GM21381 (cell line): ENCODE results near the gene ANKRD65.

ENCODE experiments used
- ATAC-seq: cut with Tn5 transposase; IDR thresholded peaks from one replicate; pipeline ENCODE4 v1.9.1; 2021; ENCODE audit warnings: mild to moderate bottlenecking, moderate library complexity; ENCODE audit not compliant: unreplicated experiment

ANKRD65 gene

DNA sequence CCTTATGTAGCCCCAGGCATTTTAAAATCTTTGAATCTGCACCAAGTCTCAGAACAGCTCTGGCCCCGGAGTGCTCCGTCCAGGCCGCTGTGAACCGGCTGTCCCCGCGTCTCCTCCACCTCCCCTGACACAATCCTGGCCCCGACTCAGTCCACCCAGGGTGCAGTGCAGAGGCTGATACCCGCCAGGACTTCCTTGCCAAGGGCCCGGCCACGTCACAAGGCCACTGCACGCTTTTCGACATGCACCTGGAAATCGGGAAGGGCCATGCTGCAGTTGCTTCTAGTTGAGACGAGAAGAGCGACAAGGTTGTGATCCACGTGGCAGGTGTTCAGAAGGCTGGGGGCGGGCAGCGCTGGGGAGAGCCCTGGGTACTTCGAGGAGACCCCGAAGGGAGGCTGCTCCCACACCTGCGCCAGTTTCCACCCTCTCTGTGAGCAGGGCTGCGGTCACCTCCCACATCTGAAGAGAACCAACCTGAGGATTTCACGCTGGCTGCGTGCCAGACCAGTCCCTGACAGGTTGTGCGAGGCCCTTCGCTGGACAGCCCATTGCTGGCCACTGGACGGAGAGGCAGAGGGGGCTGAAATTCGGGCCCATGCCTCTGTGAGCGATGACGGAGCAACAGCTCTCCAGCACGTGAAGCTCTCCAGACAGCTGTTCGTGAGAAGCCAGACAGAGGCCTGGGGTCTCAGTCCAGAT lies 21.1 kb upstream of the ANKRD65 start:
- ATAC-seq, result no peak

DNA sequence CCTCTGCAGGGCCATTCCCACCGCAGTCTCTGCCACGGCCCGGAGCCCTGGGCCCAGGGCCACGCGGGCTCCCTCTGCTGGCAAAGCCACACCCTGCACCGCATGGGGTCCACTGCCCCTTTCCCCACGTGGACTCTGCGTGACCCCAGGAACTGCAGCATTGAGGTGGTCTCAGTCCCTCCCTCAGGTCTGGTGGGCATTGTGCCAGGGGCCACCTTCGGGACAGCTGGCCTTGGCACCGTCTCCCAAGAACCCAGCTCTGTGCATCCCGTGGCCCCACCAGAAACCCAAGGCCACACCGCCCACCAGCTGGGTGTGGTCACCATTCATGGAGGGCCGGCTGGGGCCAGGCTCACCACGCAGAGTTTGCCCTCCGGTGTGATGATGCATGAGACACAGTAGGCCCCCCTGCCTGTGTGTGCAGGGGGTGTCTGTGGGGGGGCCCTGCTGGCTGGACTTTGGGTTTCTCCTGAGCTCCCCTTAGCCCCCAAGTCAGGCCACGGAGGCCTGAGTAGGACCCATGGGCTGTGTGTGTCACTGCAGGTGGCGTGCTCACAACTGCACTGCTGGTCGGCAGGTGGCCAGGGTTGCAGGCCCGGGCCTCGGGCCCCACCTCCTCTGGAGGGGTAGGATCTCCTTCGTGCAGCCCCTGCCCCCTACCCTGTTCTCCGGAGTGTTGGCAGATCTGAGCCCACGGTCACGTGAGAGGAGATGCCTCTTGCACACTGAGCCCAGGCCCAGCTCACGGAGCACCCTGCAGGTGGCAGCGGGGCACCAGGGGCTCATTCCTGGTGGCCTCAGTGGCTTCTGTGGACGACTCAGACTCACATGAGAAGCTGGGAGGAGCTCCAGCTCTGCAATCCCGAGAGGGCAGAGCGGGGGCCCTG lies 20.2 kb upstream of the ANKRD65 start:
- no peak for ATAC-seq

DNA sequence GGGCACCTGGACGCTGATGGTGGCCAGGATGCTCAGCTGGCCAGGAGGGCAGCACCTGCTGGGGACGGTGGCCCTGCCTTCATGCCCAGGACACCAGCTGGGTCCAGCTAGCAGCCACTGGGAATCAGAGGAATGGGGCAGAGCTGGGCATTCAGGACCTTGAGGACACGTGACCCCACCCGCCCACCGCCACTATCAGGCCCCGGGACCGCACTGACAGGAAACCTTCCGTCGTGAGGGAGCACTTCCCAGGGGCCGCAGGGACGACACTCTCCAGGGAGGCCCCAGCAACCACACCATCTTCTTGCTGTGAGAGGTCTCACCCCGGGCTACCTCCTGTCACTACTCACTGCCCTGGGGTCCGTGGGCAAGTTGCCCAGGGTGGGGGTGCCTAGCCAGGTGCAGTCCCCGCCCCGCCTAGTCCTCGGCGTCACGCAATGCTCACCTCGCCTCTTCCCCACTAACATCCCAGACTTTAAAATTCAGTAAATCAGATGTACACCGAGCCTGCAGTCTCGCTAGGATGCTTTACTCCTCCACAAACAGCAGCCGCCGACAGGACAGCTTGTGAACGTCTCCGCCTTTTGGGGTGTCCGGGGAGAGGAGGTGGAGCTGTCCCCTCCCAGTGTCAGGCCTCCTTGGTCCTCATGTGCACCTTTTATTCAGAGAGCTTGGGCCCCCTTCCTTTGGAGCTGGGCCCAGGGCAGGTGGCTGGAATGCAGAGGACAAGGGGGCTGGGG lies 19.4 kb upstream of the ANKRD65 start:
- ATAC-seq, result no peak

DNA sequence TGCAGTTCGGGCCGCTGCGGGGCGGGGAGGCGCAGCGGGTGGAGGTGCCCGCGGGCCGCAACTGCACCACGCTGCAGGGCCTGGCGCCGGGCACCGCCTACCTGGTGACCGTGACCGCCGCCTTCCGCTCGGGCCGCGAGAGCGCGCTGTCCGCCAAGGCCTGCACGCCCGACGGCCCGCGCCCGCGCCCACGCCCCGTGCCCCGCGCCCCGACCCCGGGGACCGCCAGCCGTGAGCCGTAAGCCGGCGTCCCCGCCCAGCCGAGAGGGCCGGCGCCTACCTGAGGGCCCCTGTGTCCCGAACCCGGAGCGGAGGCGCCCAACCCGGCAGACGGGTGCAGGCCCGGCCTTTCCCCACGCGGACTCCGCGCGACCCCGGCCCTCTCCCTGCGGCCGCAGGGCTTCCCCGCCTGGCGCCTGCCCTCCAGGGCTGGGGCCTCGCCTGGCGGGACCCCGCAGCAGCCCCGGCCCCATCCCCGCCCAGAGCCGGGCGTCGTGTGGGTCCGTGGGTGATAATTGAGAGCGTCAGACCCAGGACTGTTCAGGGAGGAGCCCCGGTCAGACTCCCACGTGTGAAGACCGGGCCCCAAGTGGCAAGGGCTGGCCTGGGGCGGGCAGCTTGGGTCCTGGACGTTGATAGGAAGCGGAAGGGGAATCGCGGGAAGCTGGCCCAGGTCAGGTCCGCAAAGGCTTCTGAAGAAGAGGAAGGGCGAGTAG lies 18.6 kb upstream of the ANKRD65 start:
- no peak for ATAC-seq

DNA sequence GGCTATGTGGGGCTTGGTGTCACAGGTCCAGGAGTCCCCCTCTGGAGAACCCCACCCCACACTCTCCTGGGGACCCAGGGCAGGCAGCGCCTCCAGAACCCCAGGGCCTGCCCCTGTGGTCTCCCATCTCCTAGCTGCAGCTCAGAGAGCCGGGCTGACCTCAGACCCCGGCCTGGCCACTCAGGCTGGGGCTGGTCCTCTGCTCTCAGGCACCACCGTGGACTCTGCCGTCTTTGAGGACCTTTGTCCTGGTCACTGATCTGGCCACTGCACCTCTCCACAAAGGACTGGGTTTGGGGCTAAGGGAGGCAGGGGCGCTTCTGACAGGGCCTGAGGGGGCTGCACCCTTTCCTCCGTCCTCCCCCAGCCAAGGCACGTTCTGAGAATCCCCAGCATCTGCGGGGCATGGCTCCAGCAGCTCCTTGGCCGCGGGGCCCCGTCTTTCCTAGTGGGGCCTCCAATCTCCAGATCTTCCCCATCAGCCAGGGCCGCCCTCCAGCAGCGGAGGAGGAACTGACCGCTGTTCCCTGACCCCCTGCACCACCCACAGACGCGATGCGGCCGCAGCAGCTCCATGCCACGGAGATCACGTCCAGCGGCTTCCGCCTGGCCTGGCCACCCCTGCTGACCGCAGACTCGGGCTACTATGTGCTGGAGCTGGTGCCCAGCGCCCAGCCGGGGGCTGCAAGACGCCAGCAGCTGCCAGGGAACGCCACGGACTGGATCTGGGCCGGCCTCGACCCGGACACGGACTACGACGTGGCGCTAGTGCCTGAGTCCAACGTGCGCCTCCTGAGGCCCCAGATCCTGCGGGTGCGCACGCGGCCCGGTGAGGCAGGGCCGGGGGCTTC lies 17.7 kb upstream of the ANKRD65 start:
- no peak for ATAC-seq

DNA sequence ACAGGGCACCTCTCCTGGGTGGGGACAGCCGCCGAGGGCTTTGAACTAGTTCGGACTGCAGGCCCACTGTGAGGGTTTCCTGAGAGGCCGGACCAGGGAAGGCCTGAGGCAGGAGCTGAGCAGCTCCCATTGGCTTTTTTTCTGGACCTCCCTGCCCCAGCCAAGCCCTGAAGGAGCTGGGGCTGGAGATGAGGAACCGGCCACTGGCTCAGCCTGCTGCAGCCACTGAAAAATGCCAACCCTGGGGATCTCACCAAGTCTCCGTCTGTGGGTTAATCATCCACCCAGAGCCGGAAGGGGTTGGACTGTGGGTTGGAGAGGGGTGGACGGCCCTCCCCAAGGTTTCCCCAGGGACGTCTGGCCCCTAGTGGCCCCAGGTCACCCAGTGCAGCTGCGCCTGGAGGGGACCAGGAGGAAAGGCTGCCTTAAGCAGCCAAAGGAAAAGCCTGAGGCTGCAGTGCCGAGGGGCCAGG lies 16.9 kb upstream of the ANKRD65 start:
- no peak for ATAC-seq

DNA sequence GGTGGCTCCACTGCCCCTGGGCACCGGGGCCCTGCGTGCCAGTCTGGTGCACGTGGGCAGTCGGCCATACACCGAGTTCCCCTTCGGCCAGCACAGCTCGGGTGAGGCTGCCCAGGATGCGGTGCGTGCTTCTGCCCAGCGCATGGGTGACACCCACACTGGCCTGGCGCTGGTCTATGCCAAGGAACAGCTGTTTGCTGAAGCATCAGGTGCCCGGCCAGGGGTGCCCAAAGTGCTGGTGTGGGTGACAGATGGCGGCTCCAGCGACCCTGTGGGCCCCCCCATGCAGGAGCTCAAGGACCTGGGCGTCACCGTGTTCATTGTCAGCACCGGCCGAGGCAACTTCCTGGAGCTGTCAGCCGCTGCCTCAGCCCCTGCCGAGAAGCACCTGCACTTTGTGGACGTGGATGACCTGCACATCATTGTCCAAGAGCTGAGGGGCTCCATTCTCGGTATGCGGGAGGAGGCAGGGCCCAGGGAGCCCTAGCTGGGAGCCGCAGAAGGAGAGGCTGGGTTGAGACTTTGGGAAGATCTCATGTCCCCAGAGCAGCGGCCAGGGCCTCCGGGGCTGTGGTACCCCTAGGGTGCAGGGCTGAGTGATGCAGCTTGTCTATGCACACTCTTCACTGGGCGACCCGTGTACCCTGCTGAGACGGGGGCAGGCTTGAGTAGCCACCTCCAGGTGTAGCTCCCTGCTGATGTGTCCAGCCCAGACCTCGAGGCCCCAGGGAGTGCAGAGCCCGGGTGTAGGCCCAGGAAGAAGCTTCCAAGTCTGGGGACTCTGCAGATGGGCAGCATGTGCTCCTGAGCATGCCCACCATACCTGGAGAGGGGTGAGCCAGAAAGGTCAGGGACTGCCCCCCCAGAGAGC lies 16.2 kb upstream of the ANKRD65 start:
- no peak for ATAC-seq

DNA sequence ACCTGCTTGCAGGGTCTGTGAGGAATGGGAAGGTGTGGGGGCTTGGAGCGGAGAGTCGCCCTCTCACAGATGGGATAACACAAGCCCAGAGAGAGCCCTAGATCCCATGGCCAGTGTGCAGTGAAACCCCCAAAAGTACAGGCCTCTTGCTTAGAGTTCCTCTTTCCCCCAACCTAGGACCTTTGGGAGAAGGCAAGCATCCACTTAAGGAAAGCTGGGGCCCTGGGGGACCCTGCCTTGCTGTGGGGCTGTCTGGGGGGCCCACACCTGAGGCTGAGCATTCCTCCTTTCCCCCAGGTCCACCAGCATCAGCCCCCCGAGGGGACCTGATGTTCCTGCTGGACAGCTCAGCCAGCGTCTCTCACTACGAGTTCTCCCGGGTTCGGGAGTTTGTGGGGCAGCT lies 15.6 kb upstream of the ANKRD65 start:
- ATAC-seq, result no peak

DNA sequence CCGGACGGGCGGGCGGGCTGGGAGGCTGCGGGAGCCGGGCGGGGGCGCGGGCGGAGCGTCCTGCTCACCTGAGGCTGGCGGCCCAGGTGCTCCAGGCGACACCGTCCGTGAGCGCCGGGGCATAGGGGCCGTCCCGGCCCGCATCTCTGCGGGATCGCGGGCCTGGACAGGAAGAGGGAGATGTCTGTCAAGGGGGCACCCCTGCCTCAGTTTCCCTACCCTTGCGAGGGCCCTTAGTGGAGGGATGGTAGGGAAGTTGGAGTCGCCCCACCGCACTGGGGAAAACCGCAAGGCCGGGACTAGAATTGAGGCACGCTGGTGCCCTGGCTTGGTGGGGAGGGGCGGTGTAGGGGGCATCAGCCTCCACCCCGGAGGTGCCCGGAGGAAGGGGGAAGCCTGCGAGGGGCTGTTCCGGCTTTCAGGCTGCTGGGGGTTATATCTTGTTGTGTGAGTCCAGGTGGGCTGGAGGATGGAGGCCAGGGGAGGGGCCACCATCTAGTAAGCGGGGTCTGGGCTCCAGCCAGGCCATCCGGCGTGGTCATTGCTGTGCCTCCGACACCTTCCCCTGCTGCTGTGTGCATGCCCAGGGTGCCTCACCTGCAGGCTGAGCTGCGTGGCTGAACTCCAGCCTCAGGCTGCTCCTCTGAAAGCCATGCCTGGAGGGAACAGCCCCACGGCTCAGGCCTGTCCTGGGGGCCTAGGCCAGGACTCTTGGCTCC lies 15.0 kb upstream of the ANKRD65 start:
- ATAC-seq, result no peak

DNA sequence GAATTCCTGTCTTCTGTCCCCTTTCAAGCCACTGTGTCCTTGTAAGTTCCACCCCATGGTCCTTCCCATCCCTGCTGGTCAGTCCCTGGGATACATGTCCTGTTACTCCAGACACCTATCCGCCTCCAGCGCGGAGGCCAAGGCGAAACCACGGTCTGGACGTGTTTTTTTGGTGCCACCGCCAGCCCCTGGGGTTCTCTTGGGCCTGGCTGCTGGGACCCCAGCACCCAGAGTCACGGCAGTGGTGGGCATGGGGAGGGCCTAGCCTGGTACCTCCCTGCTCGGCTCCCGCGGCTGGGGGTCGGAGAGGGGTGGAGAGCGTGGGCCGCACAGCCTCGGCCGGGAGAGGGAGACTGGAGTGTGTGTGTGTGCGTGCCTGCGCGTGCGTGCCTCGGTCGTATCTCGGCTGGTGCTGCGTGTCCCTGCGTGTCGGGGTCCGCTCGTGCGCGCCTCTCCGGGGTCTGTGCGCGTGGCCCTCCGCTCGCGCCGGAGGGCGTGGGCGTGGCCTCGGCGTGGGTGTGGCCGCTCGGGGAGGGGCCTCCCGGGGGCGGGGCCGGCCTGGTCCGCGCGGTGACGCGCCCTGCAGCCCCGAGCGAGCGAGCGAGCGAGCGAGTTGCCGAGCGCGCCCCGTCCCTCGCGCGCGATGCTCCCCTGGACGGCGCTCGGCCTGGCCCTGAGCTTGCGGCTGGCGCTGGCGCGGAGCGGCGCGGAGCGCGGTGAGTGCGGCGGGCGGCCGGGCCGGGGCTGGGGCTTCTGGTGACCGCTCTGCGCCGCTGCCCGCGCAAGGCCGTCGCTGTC lies 14.2 kb upstream of the ANKRD65 start, which contains the start of gene VWA1:
TSS of gene VWA1 (plus strand) at position 585 of the 798 bp plus-strand sequence. CDS start at position 644, 59 bp downstream.
- no peak for ATAC-seq

DNA sequence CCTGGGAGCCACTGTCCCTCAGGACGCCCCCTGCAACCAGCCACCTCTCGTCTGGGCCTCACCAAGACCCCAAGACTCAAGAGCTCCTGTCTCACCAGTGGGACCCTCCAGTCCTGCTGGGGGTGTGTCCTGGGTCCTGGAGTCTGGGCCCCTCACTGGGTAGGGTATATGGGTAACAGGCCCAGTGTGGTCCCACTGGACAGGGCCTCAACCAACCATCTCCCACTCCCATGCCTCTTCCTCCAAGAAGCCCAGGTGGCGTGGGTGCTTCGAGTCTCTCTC lies 13.7 kb upstream of the ANKRD65 start:
- ATAC-seq, result no peak

DNA sequence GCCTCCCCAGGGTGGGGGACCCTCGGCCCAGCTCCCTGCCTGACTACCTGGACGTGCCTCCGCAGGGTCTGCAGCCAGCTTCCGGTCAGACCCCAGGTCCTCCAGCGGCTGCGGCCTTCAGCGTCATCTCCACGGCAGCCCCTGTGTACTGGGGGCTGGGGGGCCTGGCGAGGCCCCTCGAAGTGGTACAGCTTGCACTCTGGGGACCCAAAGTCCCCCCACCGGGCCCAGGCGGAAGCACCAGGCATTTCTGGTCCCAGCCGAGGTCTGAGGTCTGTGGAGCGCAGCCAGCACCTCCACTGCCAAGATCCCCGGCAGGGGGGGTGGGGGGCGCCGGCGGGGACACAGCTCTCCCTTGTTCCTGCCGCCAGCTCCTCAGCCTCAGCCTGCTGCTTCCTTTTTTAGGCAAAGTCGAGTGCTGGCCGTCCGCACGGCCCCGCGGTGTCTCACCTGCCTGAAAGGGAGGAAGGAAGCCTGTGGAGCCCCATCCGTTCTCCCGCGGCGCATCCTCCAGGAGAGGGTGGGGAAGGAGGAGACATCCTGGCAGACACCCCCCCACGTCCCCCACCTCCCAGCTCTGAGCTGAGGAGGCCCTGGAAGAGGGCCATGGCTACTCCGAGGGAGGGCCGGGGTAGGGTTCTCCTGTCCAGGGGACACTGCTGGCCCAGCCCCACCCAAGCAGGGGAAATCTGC lies 13.2 kb upstream of the ANKRD65 start:
- ATAC-seq, result no peak

DNA sequence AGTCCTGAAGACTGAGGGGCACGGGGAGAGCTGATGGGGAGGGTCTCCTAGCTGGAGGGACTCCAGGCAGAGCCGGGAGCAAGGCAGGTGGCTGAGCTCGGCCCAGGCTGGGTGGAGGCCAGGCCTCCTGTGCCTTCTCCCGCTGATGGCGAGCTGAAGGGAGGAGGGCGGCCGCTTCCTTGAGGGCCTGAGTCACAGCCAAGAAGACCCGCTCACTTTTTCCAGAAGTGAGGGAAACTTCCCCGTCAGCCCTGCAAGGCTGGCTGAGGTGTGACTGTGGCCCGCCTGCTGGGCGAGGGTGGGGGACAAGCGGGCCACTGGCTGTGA lies 12.7 kb upstream of the ANKRD65 start:
- no peak for ATAC-seq

DNA sequence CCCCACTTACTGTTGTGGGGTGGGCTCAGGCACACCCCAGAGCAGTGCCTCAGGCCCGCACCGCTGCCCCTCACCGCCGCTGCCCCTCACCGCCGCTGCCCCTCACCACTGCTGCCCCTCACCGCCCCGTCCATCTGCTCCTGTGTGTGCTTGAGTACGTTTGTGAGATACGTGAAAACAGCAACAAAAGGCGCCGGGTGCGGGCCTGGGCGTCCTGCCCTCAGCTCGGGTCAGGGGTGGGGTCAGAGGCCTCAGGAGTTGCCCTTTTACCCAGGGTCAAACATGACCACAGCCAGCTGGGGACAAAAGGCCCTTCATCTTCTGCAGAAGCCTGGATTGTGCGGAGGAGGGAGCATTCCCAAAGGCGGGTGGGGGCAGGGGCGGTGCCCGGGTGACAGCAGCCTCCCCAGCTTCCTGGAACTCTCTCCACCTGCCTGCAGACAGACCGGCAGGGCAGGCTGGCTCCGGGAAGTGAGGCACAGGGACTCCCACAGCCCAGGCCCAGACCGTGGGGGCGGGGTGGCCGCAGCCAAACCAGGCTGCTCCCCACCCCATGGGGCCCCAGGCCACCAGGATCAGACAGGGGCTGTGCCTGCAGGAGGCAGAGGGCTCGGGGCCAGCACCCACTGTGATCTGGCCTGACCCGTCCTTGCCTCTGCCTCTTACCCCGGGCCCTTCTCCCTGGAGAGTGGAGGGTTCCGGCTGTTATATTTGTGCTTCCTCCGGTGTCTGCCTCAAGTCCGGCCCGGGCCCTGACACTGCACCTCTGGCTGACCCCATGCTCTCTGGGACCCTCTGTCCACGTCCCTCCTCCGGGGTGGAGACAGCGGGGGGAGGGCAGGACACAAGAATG lies 12.1 kb upstream of the ANKRD65 start:
- ATAC-seq, result no peak

DNA sequence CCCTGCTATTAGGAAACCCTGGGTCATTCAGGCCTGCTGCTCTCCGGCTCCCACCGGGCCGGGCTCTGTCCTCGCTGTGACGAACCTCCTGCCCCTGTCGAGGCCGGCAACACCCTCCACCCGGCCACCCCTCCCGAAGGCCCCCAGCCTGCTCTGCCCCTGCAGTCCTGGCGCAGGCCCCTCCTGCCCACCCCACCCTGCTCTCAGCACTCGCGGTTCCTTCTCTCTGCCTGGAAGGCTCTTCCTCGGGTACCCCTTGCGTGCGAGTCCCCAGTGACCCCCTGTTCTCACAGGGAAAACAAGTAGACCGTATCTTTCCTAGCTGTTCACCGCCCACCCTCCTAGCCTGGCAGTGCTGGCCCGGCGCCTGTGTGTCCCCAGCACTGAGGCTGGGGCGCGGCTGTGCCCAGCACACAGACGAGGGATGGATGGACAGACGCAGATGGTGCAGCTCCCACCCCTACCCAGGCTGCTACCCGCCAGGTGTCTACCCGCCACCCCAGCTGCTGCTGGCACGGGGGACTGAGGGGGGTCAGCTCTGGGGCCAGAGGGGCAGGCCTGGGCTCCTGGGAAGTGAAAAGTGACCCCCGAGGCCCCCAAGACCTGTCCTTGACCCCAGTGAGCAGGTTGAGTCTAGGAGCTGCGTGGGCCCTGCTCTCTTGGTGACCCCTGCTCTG lies 11.3 kb upstream of the ANKRD65 start:
- ATAC-seq, result no peak

DNA sequence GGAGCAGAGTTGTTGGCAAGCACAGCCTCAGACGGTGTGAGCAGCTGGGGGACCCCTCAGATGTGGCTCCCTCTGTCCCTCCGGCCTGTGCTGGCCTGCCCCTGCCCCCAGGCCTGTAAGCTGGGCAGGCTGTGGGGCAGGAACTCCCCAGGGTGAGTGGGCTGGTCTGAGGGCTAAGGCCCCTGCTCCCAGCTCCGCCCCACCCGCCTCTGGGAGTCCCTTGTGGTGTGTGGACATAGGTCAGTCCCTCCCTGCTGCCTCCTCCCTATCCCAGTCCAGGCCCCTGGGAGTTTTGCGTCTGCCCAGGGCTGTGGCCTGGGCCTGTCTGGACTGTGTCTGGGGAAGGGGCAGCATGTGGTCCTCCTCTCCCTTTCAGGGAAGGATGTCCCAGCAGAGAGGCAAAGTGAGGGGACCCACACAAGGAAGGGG lies 10.8 kb upstream of the ANKRD65 start:
- no peak for ATAC-seq
